HepG2 (cell line): ENCODE data around the gene FBXO7. TPM values are rescaled to one million over a fixed set of nuclear protein-coding genes. Genes with fewer than 3 reads are reported as not detected.
A peak's percentile ranks its signal among the peaks of the same experiment; 100 is the strongest.

Experiments
- ATF7 ChIP-seq, 2 experiments: fragments of 450-650 bp in 1 of 2; sonication (generic) in 1 of 2; formaldehyde crosslinking in 1 of 2; IDR thresholded peaks; 2 replicates each; pipeline versions ENCODE4 v1.4.0 to v1.6.1; 2016 to 2020; ENCODE audit warnings: antibody characterized with exemption in 1 of 2, mild to moderate bottlenecking in 1 of 2, missing genetic modification reagents in 1 of 2
- HNRNPLL ChIP-seq: fragments of 200-400 bp; formaldehyde crosslinking; IDR thresholded peaks from 2 replicates; pipeline ENCODE4 v1.6.1; 2017; ENCODE audit warnings: mild to moderate bottlenecking, low read depth, low read length; ENCODE audit not compliant: poor library complexity, severe bottlenecking
- KLF6 ChIP-seq: IDR thresholded peaks from 2 replicates; pipeline ENCODE4 v1.8.0; 2016; ENCODE audit warnings: missing biosample characterization, missing genetic modification reagents
- MEF2D ChIP-seq: sonication (generic); formaldehyde crosslinking; IDR thresholded peaks from 2 replicates; pipeline ENCODE4 v1.5.1; 2020; ENCODE audit warnings: mild to moderate bottlenecking, missing genetic modification reagents
- ZBTB8A ChIP-seq: sonication (generic); formaldehyde crosslinking; IDR thresholded peaks from 2 replicates; pipeline ENCODE4 v1.4.0; 2020; ENCODE audit warnings: mild to moderate bottlenecking, low read depth, missing genetic modification reagents, borderline replicate concordance
- ZFAT ChIP-seq: sonication (generic); formaldehyde crosslinking; conservative IDR thresholded peaks from 2 replicates; pipeline ENCODE4 v1.8.1; 2023; ENCODE audit warnings: missing genetic modification reagents, inconsistent platforms
- ZNF205 ChIP-seq: IDR thresholded peaks from 2 replicates; pipeline ENCODE4 v1.6.1; 2018; ENCODE audit warnings: missing biosample characterization, missing genetic modification reagents
- ZSCAN31 ChIP-seq: sonication (generic); formaldehyde crosslinking; IDR thresholded peaks from 2 replicates; pipeline ENCODE4 v1.5.0; 2020; ENCODE audit warnings: low read depth, mild to moderate bottlenecking, missing genetic modification reagents
- polyA plus RNA-seq, 8 experiments: library from polyadenylated mRNA; depleted of rRNA in 3 of 8; stranded (reverse) in 7 of 8; unstranded in 1 of 8; fragments of >200 nt; fragmentation: Illumina TruSeq in 4 of 8; extraction: Trizol in 4 of 8; gene quantifications; 2 replicates each; pipeline versions ENCODE4 v1.2.1 to v1.2.3, GENCODE V29; 2011 to 2016; ENCODE audit warnings: low read depth in 4 of 8, missing spikeins in 1 of 8, mixed read lengths in 1 of 8; ENCODE audit not compliant: insufficient read depth in 1 of 8
- total RNA-seq, 5 experiments: library from RNA; depleted of rRNA; stranded (reverse); fragments of >200 nt; fragmentation: Illumina TruSeq; extraction: Trizol; gene quantifications; 2 replicates each; pipeline ENCODE4 v1.2.3, GENCODE V29; 2016; ENCODE audit warnings: low read depth in 1 of 5
- TF ChIP-seq, protein P1 (sequence below): fragments of 450-650 bp; IDR thresholded peaks from 2 replicates; pipeline ENCODE4 v1.6.1; 2017
- TF ChIP-seq, protein P2 (sequence below): IDR thresholded peaks from 2 replicates; pipeline ENCODE4 v1.6.1; 2016; ENCODE audit warnings: low read depth, control low read depth
- TF ChIP-seq, protein P3 (sequence below): sonication (generic); formaldehyde crosslinking; IDR thresholded peaks from 2 replicates; pipeline ENCODE4 v1.5.0; 2020; ENCODE audit warnings: missing genetic modification reagents
- TF ChIP-seq, protein P4 (sequence below): sonication (generic); formaldehyde crosslinking; IDR thresholded peaks from 2 replicates; pipeline ENCODE4 v1.4.0; 2020; ENCODE audit warnings: missing genetic modification reagents
- TF ChIP-seq, protein P5 (sequence below): IDR thresholded peaks from 2 replicates; pipeline ENCODE4 v1.6.1; 2018; ENCODE audit warnings: missing genetic modification reagents, mild to moderate bottlenecking, missing compliant biosample characterization
- TF ChIP-seq, protein P6 (sequence below): sonication (generic); formaldehyde crosslinking; IDR thresholded peaks from 2 replicates; pipeline ENCODE4 v1.4.0; 2020; ENCODE audit warnings: missing genetic modification reagents

FBXO7 gene
- total and polyA plus RNA-seq, 2 of the 13 experiments (the other 11 are each of a cell fraction or from before 2014, with no cell fraction given): 105 to 172 TPM

DNA sequence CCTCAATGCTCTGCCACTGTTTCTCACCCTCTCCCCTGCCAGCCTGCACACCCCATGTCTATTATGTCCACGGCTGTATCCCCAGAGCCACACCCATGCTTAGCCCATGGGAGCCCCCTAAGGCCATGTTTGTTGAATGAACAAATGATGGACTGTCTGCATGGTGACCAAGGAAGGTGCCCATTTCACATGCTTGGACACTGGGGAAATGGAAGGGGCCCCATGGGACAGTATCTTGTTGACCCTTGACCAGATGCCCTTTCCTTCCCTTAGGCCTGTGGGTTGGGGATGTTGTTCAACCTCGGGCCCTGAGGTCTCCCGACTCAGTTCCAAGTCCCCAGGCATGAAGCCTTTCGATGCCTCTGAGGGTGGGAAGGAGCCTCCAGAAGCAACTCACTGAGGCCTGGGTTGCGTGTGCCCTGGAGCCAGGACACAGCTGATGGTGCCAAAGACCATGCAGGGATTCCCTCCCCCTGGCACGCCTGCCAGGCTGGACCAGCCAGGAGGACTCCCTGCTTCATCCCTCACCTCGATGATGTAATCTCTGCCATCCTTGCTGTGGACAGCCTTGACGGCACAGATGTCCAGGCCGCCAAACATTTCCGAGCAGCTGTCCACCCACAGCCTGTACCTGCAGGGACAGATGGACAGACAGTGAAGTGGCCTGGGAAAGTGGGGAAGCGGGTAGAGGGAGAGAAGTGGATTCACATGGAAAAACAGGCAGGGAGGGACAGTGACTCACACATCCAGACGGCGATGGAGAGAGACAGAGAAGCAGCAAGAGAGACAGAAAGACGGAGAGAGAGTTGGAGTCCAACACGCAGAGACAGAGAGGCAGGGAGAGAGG is 58.9 kb downstream of the FBXO7 start (continued):
- TF ChIP-seq, protein P1, sequence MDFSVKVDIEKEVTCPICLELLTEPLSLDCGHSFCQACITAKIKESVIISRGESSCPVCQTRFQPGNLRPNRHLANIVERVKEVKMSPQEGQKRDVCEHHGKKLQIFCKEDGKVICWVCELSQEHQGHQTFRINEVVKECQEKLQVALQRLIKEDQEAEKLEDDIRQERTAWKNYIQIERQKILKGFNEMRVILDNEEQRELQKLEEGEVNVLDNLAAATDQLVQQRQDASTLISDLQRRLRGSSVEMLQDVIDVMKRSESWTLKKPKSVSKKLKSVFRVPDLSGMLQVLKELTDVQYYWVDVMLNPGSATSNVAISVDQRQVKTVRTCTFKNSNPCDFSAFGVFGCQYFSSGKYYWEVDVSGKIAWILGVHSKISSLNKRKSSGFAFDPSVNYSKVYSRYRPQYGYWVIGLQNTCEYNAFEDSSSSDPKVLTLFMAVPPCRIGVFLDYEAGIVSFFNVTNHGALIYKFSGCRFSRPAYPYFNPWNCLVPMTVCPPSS: no peak
- TF ChIP-seq ZNF205 (CRISPR knock-in tag) (no peak), ZFAT (CRISPR knock-in tag) (no peak), ATF7 (IDR thresholded peaks at IDR 0.05) (peak; percentile 61), ATF7 (CRISPR knock-in tag; IDR thresholded peaks at IDR 0.05) (no peak), ZSCAN31 (no peak), KLF6 (CRISPR knock-in tag) (no peak), ZBTB8A (CRISPR knock-in tag) (no peak), HNRNPLL (no peak), MEF2D (CRISPR knock-in tag) (no peak)
- TF ChIP-seq, protein P2, sequence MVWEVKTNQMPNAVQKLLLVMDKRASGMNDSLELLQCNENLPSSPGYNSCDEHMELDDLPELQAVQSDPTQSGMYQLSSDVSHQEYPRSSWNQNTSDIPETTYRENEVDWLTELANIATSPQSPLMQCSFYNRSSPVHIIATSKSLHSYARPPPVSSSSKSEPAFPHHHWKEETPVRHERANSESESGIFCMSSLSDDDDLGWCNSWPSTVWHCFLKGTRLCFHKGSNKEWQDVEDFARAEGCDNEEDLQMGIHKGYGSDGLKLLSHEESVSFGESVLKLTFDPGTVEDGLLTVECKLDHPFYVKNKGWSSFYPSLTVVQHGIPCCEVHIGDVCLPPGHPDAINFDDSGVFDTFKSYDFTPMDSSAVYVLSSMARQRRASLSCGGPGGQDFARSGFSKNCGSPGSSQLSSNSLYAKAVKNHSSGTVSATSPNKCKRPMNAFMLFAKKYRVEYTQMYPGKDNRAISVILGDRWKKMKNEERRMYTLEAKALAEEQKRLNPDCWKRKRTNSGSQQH (CRISPR knock-in tag): no peak
- TF ChIP-seq, protein P3, sequence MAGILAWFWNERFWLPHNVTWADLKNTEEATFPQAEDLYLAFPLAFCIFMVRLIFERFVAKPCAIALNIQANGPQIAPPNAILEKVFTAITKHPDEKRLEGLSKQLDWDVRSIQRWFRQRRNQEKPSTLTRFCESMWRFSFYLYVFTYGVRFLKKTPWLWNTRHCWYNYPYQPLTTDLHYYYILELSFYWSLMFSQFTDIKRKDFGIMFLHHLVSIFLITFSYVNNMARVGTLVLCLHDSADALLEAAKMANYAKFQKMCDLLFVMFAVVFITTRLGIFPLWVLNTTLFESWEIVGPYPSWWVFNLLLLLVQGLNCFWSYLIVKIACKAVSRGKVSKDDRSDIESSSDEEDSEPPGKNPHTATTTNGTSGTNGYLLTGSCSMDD: no peak
- TF ChIP-seq, protein P4, sequence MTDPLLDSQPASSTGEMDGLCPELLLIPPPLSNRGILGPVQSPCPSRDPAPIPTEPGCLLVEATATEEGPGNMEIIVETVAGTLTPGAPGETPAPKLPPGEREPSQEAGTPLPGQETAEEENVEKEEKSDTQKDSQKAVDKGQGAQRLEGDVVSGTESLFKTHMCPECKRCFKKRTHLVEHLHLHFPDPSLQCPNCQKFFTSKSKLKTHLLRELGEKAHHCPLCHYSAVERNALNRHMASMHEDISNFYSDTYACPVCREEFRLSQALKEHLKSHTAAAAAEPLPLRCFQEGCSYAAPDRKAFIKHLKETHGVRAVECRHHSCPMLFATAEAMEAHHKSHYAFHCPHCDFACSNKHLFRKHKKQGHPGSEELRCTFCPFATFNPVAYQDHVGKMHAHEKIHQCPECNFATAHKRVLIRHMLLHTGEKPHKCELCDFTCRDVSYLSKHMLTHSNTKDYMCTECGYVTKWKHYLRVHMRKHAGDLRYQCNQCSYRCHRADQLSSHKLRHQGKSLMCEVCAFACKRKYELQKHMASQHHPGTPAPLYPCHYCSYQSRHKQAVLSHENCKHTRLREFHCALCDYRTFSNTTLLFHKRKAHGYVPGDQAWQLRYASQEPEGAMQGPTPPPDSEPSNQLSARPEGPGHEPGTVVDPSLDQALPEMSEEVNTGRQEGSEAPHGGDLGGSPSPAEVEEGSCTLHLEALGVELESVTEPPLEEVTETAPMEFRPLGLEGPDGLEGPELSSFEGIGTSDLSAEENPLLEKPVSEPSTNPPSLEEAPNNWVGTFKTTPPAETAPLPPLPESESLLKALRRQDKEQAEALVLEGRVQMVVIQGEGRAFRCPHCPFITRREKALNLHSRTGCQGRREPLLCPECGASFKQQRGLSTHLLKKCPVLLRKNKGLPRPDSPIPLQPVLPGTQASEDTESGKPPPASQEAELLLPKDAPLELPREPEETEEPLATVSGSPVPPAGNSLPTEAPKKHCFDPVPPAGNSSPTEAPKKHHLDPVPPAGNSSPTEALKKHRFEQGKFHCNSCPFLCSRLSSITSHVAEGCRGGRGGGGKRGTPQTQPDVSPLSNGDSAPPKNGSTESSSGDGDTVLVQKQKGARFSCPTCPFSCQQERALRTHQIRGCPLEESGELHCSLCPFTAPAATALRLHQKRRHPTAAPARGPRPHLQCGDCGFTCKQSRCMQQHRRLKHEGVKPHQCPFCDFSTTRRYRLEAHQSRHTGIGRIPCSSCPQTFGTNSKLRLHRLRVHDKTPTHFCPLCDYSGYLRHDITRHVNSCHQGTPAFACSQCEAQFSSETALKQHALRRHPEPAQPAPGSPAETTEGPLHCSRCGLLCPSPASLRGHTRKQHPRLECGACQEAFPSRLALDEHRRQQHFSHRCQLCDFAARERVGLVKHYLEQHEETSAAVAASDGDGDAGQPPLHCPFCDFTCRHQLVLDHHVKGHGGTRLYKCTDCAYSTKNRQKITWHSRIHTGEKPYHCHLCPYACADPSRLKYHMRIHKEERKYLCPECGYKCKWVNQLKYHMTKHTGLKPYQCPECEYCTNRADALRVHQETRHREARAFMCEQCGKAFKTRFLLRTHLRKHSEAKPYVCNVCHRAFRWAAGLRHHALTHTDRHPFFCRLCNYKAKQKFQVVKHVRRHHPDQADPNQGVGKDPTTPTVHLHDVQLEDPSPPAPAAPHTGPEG: 0 out of 2 replicates have a peak, but pooled peaks have one; percentile 4
- TF ChIP-seq, protein P5, sequence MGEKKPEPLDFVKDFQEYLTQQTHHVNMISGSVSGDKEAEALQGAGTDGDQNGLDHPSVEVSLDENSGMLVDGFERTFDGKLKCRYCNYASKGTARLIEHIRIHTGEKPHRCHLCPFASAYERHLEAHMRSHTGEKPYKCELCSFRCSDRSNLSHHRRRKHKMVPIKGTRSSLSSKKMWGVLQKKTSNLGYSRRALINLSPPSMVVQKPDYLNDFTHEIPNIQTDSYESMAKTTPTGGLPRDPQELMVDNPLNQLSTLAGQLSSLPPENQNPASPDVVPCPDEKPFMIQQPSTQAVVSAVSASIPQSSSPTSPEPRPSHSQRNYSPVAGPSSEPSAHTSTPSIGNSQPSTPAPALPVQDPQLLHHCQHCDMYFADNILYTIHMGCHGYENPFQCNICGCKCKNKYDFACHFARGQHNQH (CRISPR knock-in tag): no peak
- TF ChIP-seq, protein P6, sequence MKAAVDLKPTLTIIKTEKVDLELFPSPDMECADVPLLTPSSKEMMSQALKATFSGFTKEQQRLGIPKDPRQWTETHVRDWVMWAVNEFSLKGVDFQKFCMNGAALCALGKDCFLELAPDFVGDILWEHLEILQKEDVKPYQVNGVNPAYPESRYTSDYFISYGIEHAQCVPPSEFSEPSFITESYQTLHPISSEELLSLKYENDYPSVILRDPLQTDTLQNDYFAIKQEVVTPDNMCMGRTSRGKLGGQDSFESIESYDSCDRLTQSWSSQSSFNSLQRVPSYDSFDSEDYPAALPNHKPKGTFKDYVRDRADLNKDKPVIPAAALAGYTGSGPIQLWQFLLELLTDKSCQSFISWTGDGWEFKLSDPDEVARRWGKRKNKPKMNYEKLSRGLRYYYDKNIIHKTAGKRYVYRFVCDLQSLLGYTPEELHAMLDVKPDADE: no peak
